Activated CD8-positive, alpha-beta memory T cell treated with anti-CD3 and anti-CD28 coated beads for 4 hours (primary cell): ENCODE measurements around the gene RMND1.
A peak's percentile ranks its signal among the peaks of the same experiment; 100 is the strongest.
"Not testable (repeated sequence)": the region's sequence is repeated elsewhere in the genome, so short reads cannot be mapped to it uniquely, and the experiment has no call there.

Experiments
- DNase-seq, 2 donors: peaks; one replicate each; pipeline ENCODE4 v3.0.0-alpha.2; 2020; ENCODE audit warnings: low read depth in 2 of 2

RMND1 gene

DNA sequence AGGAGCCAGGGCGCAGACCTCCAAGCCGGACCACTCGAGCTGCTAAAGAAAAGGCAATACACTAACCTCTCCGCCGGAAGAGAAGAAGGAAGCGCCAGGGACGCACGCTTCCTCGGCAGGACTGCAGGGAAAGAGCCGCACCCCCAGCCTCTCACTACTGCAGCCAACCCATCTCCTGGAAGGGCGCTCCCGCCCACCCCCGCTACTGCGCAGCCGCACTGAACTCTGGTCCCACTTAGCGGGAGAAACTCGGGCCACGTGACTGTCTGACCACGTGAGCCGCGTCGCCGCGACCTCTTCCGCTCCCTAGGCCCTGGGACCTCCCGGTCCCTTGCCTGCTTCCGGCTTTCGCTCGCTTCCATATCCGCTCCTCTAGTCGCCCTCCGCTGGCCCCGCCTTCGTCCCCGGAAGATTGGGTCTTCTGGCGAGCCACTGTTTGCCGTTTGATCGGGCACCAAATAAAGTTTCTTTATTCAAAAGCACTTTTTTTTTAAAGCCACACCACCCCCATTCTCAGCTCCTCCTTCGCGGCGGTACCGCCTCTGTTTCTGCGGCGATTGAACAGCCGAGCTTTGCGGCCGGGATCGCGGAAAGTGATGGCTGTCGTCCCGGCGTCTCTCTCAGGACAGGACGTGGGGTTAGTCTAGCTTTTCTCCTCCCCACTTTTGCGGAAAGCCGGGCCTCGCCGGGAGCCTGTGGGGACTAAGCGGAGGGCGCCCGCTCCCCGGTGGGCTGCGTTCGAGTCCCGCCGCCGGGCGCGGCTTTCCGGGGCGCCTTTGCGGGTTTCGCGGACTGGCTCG is at the start of gene RMND1:
RMND1 (minus strand) TSS at position 177 of the 800 bp plus-strand sequence. CDS start 6,315 bp downstream, outside the sequence.
- peak; percentile 99 for DNase-seq

GRCh38 chr6:151499551-151499950 is 47.6 kb upstream of the RMND1 start:
- DNase-seq: no peak

DNA sequence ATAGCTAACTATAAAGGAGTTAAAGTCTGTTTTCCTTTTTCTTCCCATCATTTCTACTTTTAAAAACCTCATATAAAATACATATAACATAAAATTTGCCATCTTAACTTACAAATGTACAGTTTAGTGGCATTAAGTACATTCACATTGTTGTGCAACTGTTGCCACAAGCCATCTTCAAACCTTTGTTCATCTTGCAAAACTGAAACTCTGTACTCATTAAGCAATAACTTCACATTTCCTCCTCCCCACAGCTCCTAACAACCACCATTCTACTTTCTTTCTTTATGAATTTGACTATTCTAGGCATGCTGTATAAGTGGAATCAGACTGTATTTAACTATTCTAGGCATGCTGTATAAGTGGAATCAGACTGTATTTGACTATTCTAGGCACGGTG is 46.4 kb upstream of the RMND1 start:
- DNase-seq: no peak

GRCh38 chr6:151497905-151498304 is 46.0 kb upstream of the RMND1 start:
- DNase-seq: no peak

- no peak for DNase-seq
Measured at GRCh38 chr6:151495380-151495779, 43.5 kb upstream of the RMND1 start.

DNA sequence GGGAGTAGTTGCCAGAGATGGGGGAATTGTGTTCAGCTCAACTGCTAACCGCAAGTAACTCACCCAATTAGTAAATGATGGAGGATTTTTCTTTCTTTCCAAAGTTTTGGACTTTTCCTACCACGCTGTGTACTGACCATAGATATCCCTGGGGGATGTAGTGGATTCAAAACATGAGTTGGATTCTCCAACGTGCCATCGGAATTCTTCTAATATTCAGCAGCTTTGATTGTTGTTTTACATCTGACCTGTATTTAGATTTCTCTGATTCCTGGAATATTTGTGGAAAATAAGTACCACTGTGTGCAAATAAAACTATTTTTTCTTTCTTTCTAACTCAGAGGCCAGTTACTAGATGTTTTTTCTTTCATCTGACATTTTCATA is 43.0 kb upstream of the RMND1 start:
- no peak for DNase-seq

GRCh38 chr6:151494235-151494935 is 42.5 kb upstream of the RMND1 start:
- no peak for DNase-seq

GRCh38 chr6:151493804-151494234 is 41.9 kb upstream of the RMND1 start, which contains the start of gene CCDC170:
TSS of gene CCDC170 (plus strand) at chr6:151494017. CDS start at chr6:151494129, 112 bp downstream.
- no peak for DNase-seq

GRCh38 chr6:151493161-151493803 is 41.4 kb upstream of the RMND1 start:
- DNase-seq: no peak

DNA sequence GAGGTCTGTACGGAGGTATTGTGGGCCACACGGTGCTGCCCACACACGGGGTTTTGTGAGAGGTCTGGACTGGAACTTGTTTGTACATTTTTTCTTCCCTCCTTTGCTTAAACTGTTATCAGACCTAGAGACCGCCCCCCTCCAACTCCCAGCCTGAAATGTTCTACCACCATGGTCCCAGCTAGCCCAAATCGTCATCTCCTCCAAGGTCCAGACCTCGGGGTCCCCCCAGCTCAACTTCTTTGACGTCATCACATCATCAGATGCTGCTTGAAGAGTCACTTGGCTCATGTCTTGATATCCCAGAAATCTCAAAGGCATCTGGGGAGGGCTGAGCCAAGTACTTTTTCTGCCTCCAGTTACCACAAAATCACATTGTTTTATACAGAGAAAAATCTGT is 39.1 kb upstream of the RMND1 start:
- no peak for DNase-seq

- no peak for DNase-seq
Measured at GRCh38 chr6:151488226-151488625, 36.3 kb upstream of the RMND1 start.

GRCh38 chr6:151483994-151484393 is 32.1 kb upstream of the RMND1 start:
- DNase-seq: no peak

DNA sequence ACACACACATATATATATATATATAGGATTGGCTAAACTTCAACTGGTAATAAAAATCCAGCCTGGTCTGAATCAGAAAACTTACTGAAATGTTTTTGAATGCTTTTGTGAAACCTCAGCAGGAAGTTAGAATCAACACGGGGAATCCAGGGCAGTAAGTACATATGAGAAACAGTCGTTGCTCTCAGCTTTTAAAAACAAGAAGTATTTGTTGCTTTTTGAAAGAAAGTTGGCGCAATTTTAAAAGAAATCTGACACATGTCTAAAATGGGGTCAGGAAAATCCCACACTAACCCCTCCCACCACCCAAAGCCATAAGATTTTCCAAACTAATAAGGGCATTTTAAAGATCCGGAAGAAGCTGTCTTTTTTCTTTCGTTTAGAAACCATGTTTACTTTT is 30.4 kb upstream of the RMND1 start:
- no peak for DNase-seq

DNA sequence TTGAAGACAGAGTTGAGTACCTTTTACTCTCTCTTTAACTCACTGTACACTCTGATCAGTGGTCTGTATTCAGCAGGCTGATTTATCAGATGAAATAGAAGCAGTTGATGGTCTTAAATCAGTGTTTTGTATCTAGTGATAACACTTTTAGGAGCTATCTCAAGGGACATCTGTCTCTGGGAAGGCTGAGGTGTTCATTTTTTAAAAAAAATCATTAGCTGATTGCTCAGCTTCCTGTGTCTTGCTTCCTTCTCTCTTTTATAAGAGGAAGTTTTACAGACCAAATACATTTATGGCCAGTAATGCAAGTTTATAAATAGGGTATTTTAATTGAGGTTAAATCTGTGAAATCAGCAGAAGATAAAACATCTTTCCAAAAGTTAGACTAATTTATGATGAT is 29.9 kb upstream of the RMND1 start:
- no peak for DNase-seq

GRCh38 chr6:151478670-151479069 is 26.7 kb upstream of the RMND1 start:
- DNase-seq: no peak

- no peak for DNase-seq
Measured at GRCh38 chr6:151477726-151478125, 25.8 kb upstream of the RMND1 start.

DNA sequence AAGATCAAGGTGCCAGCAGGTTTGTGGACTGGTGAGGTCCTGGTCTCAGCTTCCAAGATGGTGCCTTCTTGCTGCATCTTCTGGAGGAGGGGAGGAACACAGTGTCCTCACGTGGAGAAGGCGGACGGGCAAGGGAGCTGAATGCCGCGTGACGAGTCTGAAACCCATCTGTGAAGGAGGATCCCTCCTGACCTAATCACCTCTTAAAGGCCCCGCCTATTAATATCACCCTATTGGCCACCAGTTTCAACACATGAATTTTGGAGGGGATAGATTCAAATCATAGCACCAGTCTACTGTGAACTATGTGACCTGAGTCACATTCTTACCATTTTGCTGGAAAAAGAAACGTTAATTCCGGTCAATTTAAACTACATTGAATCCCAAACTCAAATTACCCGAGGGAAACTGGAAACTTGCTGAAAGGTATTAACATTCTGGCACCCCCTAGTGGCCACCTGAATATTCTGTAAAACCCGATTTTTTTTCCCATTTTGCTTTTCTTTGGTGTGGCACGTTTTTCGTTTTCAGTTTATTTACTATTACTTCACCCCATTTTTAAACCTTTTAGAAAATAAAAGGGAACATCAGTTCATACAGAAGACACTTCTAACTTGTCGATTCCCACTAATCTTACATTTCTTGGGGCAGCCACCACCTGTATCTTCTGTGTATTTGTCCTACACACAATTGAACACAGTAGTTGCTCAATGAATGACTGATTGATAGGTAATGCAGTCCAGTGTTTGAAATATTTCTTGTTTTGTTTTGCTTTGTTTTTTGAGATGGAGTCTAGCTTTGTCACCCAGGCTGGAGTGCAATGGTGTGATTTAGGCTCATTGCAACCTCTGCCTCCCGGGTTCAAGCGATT is 24.0 kb upstream of the RMND1 start:
- DNase-seq: no peak

DNA sequence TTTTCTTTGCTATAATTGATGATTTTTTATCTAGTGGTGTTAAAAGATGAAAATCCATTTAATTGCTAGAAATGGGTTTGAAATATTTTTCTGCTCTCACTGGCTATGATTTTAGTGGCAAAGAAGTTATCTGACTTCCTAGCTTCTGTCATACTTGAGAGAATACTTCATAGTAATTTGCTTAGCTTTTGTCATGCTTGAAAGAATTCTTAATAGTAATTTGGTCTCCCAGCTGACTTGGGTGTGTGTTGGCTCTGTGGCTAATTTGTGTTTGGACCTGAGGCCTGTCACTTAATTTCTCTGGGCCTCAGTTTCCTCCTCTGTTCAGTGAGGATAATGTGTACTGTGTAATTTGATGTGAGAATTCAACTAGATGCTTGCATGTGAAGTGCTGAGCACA is 12.8 kb upstream of the RMND1 start:
- DNase-seq: no peak

GRCh38 chr6:151461673-151462072 is 9.7 kb upstream of the RMND1 start:
- no peak for DNase-seq

DNA sequence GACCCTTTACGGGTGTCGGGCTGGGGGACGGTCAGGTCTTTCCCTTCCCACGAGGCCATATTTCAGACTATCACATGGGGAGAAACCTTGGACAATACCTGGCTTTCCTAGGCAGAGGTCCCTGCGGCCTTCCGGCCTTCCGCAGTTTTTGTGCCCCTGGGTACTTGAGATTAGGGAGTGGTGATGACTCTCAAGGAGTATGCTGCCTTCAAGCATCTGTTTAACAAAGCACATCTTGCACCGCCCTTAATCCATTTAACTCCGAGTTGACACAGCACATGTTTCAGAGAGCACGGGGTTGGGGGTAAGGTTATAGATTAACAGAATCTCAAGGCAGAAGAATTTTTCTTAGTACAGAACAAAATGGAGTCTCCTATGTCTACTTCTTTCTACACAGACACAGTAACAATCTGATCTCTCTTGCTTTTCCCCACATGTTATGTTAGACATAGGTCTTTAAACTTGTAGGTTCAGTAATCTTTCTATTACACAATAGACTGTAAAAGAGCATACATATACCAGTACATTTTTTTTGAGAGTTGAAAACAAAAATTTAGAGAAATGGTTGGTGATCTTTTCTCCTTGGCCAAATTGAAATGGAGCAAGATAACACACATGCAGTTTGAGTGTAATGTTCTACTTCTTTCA is 3.9 kb upstream of the RMND1 start:
- DNase-seq: not testable (repeated sequence)
